ENCODE data around the gene SEC16B. TPM values are rescaled to one million over a fixed set of nuclear protein-coding genes. Genes with fewer than 3 reads are reported as not detected.

The SEC16B gene
- total and polyA plus RNA-seq, 2 of the 13 experiments (the other 11 are each of a cell fraction or from before 2014, with no cell fraction given), result 4.6 to 5.8 TPM

DNA sequence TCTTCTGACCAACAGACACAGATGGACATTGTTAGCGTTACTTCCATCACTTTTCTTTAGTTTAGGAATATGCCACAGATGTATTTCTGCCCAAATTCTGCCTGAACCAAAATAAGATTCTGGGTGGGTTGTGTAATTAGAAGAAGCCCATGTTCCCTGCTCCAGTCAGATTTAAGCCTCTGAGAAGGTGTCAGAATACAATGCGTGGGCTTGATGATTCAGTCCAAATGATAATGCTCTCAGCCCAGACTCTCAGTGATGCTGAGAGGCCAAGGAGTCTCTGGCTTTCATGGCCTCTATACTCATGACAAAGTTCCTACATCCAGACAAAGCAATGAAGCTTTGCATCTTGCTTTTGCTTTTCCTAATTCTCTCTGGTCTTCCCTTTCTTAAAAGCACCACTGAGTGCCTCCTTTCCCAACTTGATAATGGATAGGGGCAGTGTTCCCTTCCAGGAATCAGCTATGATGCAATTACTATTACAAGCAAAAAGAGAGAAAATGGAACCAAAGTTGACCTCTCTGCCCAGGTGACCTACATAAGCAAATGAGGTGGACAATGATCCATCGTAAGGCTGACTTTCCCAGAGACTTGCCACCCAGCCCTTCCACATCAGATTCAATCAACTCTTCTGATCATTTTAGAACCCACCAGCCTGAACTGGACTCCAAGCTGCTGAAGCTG, 8.8 kb downstream of the SEC16B start (continued):
- TF ChIP-seq ZNF407 (CRISPR knock-in tag; IDR thresholded peaks at IDR 0.05; ENCODE audit: not compliant biosample characterization), result no peak

All from HepG2 (cell line).